Liver (tissue), 9 donors: Measurements from ENCODE around the gene CCT7. TPM values are rescaled to one million over a fixed set of nuclear protein-coding genes. Genes with fewer than 3 reads are reported as not detected.

Experiments
- DNase-seq: peaks from one replicate; pipeline ENCODE4 v3.0.0-alpha.2; 2017; ENCODE audit warnings: low spot score
- H3K27ac ChIP-seq, 2 donors: one replicate each; pipeline ENCODE4 v1.7.0; 2013; ENCODE audit warnings: inconsistent platforms in 2 of 2, low read length in 2 of 2, control low read depth in 1 of 2, low read depth in 1 of 2, mild to moderate bottlenecking in 1 of 2
- H3K27me3 ChIP-seq, 4 donors: one replicate each; pipeline versions ENCODE4 v1.6.1 to v1.7.0; 2013; ENCODE audit warnings: low read length in 3 of 4, inconsistent platforms in 1 of 4, mild to moderate bottlenecking in 1 of 4, moderate library complexity in 1 of 4; ENCODE audit not compliant: control insufficient read depth in 4 of 4, insufficient read depth in 4 of 4
- H3K36me3 ChIP-seq, 4 donors: one replicate each; pipeline versions ENCODE4 v1.6.1 to v1.7.0; 2013; ENCODE audit warnings: low read length in 3 of 4, mild to moderate bottlenecking in 3 of 4, low read depth in 1 of 4, moderate library complexity in 1 of 4; ENCODE audit not compliant: control insufficient read depth in 4 of 4, insufficient read depth in 3 of 4
- H3K4me1 ChIP-seq, 4 donors: one replicate each; pipeline versions ENCODE4 v1.6.1 to v1.7.0; 2013; ENCODE audit warnings: low read length in 3 of 4, mild to moderate bottlenecking in 3 of 4, moderate library complexity in 1 of 4; ENCODE audit not compliant: control insufficient read depth in 4 of 4, insufficient read depth in 4 of 4
- H3K4me3 ChIP-seq, 3 donors: one replicate each; pipeline versions ENCODE4 v1.6.1 to v1.7.0; 2013; ENCODE audit warnings: low read length in 3 of 3, control low read depth in 1 of 3, low read depth in 1 of 3, mild to moderate bottlenecking in 1 of 3
- H3K9ac ChIP-seq, 2 donors: one replicate each; pipeline ENCODE4 v1.7.0; 2013; ENCODE audit warnings: low read length in 2 of 2, mild to moderate bottlenecking in 2 of 2, moderate library complexity in 2 of 2, control low read depth in 1 of 2, low read depth in 1 of 2
- H3K9me3 ChIP-seq, 4 donors: one replicate each; pipeline versions ENCODE4 v1.6.1 to v1.7.0; 2013; ENCODE audit warnings: low read length in 3 of 4; ENCODE audit not compliant: control insufficient read depth in 4 of 4
- EGR1 ChIP-seq, 2 donors: IDR thresholded peaks; 2 replicates each; pipeline ENCODE4 v1.6.1; 2016 to 2018; ENCODE audit warnings: antibody characterized with exemption in 2 of 2, low read depth in 2 of 2
- FOXA1 ChIP-seq: IDR thresholded peaks from 2 replicates; pipeline ENCODE4 v1.6.1; 2016; ENCODE audit warnings: antibody characterized with exemption
- FOXA2 ChIP-seq: IDR thresholded peaks from 2 replicates; pipeline ENCODE4 v1.6.1; 2016; ENCODE audit warnings: antibody characterized with exemption
- GABPA ChIP-seq, 2 donors: IDR thresholded peaks in 1 of 2; conservative IDR thresholded peaks in 1 of 2; 2 replicates each; pipeline ENCODE4 v1.6.1; 2016; ENCODE audit warnings: antibody characterized with exemption in 2 of 2, mild to moderate bottlenecking in 1 of 2, moderate library complexity in 1 of 2
- HNF4A ChIP-seq, 2 donors: conservative IDR thresholded peaks; 2 replicates each; pipeline ENCODE4 v1.6.1; 2016; ENCODE audit warnings: antibody characterized with exemption in 2 of 2, mild to moderate bottlenecking in 2 of 2
- HNF4G ChIP-seq: IDR thresholded peaks from 2 replicates; pipeline ENCODE4 v1.6.1; 2016; ENCODE audit warnings: antibody characterized with exemption
- JUND ChIP-seq, 2 donors: IDR thresholded peaks; 2 replicates each; pipeline ENCODE4 v1.6.1; 2016; ENCODE audit warnings: antibody characterized with exemption in 2 of 2
- NR2F2 ChIP-seq: IDR thresholded peaks from 2 replicates; pipeline ENCODE4 v1.6.1; 2016; ENCODE audit warnings: antibody characterized with exemption
- RAD21 ChIP-seq, 2 donors: IDR thresholded peaks; 2 replicates each; pipeline ENCODE4 v1.6.1; 2016; ENCODE audit warnings: antibody characterized with exemption in 2 of 2, mild to moderate bottlenecking in 2 of 2
- RXRA ChIP-seq, 2 donors: IDR thresholded peaks; 2 replicates each; pipeline ENCODE4 v1.6.1; 2017 to 2018; ENCODE audit warnings: antibody characterized with exemption in 2 of 2, mild to moderate bottlenecking in 1 of 2
- SP1 ChIP-seq: IDR thresholded peaks from 2 replicates; pipeline ENCODE4 v1.6.1; 2018; ENCODE audit warnings: antibody characterized with exemption, mild to moderate bottlenecking
- TAF1 ChIP-seq: conservative IDR thresholded peaks from 2 replicates; pipeline ENCODE4 v1.6.1; 2016; ENCODE audit warnings: antibody characterized with exemption, mild to moderate bottlenecking
- YY1 ChIP-seq: IDR thresholded peaks from 2 replicates; pipeline ENCODE4 v1.6.1; 2016; ENCODE audit warnings: antibody characterized with exemption, mild to moderate bottlenecking
- WGBS: extraction: QIAGEN DNeasy Blood & Tissue Kit; methylation state at CpG from one replicate; pipeline ENCODE4 v1.1.7; 2013; 5-methylcytosine and 5-hydroxymethylcytosine counted together
- polyA plus RNA-seq, 2 donors: library from polyadenylated mRNA; stranded (reverse) in 1 of 2; unstranded in 1 of 2; fragments of 200-250 nt in 1 of 2; fragments of >200 nt in 1 of 2; fragmentation: Nextera tagmentation in 1 of 2; extraction: Ambion mirVana in 1 of 2; gene quantifications; one replicate each; pipeline versions ENCODE4 v1.2.1 to v1.2.3, GENCODE V29; 2013 to 2015
- total RNA-seq, 2 donors: library from RNA; depleted of rRNA; stranded (reverse); fragments of >200 nt; gene quantifications; one replicate each; pipeline ENCODE4 v1.2.3, GENCODE V29; 2014
- TF ChIP-seq, protein P1 (sequence below): IDR thresholded peaks from 2 replicates; pipeline ENCODE4 v1.6.1; 2016; ENCODE audit warnings: antibody characterized with exemption
- TF ChIP-seq, protein P2 (sequence below): IDR thresholded peaks from 2 replicates; pipeline ENCODE4 v1.6.1; 2016; ENCODE audit warnings: antibody characterized with exemption
- TF ChIP-seq, protein P3 (sequence below): IDR thresholded peaks from 2 replicates; pipeline ENCODE4 v1.6.1; 2016; ENCODE audit warnings: antibody characterized with exemption, mild to moderate bottlenecking
- TF ChIP-seq, protein P4 (sequence below): IDR thresholded peaks from 2 replicates; pipeline ENCODE4 v1.6.1; 2016; ENCODE audit warnings: antibody characterized with exemption
- donor health status: healthy.
- donor health status: healthy.
- donor health status: healthy.
- donor health status: healthy.
- donor health status: healthy.

Gene CCT7
- total and polyA plus RNA-seq, 4 donors, result 83.7 to 115 (median 101) TPM

DNA sequence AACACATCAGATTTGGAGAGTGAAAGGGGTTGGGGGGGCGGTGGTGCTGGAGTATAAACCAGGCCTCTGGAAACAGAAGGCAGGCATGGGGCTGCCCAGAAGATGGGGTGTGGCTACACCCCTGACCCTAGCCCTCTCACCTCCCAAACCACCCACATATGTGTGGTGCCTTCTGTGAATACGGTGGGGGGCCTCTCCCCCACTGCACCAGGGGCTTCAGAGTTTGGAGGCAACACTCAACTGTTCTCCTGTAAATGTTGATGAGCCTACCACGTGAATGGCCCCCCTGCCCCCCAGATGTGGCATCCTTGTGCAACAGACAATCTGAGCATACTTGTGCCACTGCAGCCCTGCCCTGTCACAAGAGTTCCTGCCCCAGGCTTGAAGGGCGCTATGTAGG, 30.7 kb downstream of the CCT7 start:
- WGBS, result 91% methylated on average over 4 of the region's 4 CpGs
- Histone ChIP-seq H3K4me3 (no peak overlapping the region), H3K9me3 (no peaks in the 10 kb centered on the region), H3K4me1 (peaks cover 3 to 12% (median 7%) of the 10 kb centered on the region in 4 donors), H3K27ac (no peak overlapping the region), H3K27me3 (peaks cover 0 to 7% (median 0%) of the 10 kb centered on the region in 4 donors), H3K9ac (no peak overlapping the region), H3K36me3 (no peaks in the 10 kb centered on the region)
- no peak for DNase-seq
- TF ChIP-seq EGR1 (IDR thresholded peaks at IDR 0.05; ENCODE audit: low read depth in 2 of 2), result no peak
- no peak for TF ChIP-seq FOXA1
- TF ChIP-seq, protein P1, sequence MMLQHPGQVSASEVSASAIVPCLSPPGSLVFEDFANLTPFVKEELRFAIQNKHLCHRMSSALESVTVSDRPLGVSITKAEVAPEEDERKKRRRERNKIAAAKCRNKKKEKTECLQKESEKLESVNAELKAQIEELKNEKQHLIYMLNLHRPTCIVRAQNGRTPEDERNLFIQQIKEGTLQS, result no peak
- TF ChIP-seq HNF4A (conservative IDR thresholded peaks at IDR 0.05), result no peak
- TF ChIP-seq YY1, result no peak
- no peak for TF ChIP-seq HNF4G

DNA sequence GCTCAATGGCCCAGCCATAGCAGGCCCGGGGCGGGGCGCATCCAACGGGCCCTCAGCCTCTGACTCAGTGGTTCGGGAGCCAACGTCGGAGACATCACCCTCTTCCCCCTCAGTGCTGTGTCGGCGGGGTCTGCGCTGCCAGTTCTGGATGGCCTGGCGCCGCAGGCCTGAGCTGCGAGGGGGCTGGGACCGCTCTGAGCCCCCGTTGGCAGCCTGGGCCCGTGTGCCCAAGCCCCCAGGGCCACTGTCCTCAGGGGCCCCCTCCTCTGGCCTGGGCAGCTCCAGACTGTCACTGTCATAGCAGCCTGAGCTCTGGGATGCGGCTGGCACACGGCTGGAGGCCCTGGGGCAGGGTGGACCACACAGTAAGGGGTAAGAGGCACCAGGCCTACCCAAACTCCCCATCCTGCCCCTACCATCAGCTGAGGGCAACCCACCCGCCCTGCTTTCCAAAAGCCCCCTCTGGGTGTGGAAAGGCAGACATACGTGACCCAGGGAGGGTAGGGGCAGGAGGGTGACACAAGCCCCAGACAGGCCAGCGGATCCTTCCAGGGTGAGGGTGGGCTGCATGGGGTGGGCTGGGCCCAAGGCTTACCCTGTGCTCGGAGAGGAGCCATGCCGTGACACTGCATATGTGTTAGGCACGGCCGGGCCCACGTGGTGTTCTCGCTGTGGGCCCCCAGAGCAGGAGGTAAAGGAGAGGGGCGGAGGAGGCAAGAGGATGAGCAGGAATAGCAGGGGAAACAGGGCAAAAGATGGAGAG, 31.4 kb downstream of the CCT7 start:
- Histone ChIP-seq H3K36me3 (no peaks in the 10 kb centered on the region), H3K4me3 (no peak overlapping the region), H3K27ac (no peak overlapping the region), H3K4me1 (peaks cover 3 to 12% (median 7%) of the 10 kb centered on the region in 4 donors), H3K9me3 (no peaks in the 10 kb centered on the region), H3K9ac (no peak overlapping the region), H3K27me3 (peaks cover 0 to 7% (median 0%) of the 10 kb centered on the region in 4 donors)
- WGBS, result 92% methylated on average over 28 of the region's 28 CpGs
- no peak for TF ChIP-seq YY1
- TF ChIP-seq EGR1 (IDR thresholded peaks at IDR 0.05; ENCODE audit: low read depth in 2 of 2), result no peak
- TF ChIP-seq JUND (IDR thresholded peaks at IDR 0.05), result no peak
- no peak for TF ChIP-seq HNF4A (conservative IDR thresholded peaks at IDR 0.05)
- TF ChIP-seq, protein P2, sequence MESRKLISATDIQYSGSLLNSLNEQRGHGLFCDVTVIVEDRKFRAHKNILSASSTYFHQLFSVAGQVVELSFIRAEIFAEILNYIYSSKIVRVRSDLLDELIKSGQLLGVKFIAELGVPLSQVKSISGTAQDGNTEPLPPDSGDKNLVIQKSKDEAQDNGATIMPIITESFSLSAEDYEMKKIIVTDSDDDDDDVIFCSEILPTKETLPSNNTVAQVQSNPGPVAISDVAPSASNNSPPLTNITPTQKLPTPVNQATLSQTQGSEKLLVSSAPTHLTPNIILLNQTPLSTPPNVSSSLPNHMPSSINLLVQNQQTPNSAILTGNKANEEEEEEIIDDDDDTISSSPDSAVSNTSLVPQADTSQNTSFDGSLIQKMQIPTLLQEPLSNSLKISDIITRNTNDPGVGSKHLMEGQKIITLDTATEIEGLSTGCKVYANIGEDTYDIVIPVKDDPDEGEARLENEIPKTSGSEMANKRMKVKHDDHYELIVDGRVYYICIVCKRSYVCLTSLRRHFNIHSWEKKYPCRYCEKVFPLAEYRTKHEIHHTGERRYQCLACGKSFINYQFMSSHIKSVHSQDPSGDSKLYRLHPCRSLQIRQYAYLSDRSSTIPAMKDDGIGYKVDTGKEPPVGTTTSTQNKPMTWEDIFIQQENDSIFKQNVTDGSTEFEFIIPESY, result no peak
- no peak for TF ChIP-seq FOXA2
- no peak for TF ChIP-seq GABPA (IDR thresholded peaks at IDR 0.05 in 1 of 2, conservative IDR thresholded peaks at IDR 0.05 in 1 of 2)
- TF ChIP-seq HNF4G, result no peak
- TF ChIP-seq, protein P3, sequence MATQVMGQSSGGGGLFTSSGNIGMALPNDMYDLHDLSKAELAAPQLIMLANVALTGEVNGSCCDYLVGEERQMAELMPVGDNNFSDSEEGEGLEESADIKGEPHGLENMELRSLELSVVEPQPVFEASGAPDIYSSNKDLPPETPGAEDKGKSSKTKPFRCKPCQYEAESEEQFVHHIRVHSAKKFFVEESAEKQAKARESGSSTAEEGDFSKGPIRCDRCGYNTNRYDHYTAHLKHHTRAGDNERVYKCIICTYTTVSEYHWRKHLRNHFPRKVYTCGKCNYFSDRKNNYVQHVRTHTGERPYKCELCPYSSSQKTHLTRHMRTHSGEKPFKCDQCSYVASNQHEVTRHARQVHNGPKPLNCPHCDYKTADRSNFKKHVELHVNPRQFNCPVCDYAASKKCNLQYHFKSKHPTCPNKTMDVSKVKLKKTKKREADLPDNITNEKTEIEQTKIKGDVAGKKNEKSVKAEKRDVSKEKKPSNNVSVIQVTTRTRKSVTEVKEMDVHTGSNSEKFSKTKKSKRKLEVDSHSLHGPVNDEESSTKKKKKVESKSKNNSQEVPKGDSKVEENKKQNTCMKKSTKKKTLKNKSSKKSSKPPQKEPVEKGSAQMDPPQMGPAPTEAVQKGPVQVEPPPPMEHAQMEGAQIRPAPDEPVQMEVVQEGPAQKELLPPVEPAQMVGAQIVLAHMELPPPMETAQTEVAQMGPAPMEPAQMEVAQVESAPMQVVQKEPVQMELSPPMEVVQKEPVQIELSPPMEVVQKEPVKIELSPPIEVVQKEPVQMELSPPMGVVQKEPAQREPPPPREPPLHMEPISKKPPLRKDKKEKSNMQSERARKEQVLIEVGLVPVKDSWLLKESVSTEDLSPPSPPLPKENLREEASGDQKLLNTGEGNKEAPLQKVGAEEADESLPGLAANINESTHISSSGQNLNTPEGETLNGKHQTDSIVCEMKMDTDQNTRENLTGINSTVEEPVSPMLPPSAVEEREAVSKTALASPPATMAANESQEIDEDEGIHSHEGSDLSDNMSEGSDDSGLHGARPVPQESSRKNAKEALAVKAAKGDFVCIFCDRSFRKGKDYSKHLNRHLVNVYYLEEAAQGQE, result no peak
- no peak for TF ChIP-seq NR2F2
- TF ChIP-seq, protein P4, sequence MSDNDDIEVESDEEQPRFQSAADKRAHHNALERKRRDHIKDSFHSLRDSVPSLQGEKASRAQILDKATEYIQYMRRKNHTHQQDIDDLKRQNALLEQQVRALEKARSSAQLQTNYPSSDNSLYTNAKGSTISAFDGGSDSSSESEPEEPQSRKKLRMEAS, result no peak
- TF ChIP-seq, protein P1, result no peak
- TF ChIP-seq SP1, result no peak
- no peak for TF ChIP-seq RAD21 (IDR thresholded peaks at IDR 0.05)
- TF ChIP-seq TAF1, result no peak
- TF ChIP-seq RXRA (IDR thresholded peaks at IDR 0.05), result no peak
- no peak for DNase-seq
